Osteocyte (in vitro differentiated cells): ENCODE measurements around the gene COPRS. TPM values are rescaled to one million over a fixed set of nuclear protein-coding genes. Genes with fewer than 3 reads are reported as not detected.
A peak's percentile ranks its signal among the peaks of the same experiment; 100 is the strongest.

Experiments used
- DNase-seq: peaks from one replicate; pipeline ENCODE4 v3.0.0; 2021; ENCODE audit warnings: mixed read lengths; ENCODE audit not compliant: unreplicated experiment; ENCODE audit errors: extremely low spot score
- H3K27ac Mint-ChIP-seq: one replicate; pipeline ENCODE4 v1.8.0; 2021; ENCODE audit warnings: mild to moderate bottlenecking, mixed read lengths; ENCODE audit not compliant: unreplicated experiment
- H3K27me3 Mint-ChIP-seq: one replicate; pipeline ENCODE4 v1.8.0; 2021; ENCODE audit warnings: mixed read lengths; ENCODE audit not compliant: unreplicated experiment
- H3K36me3 Mint-ChIP-seq: one replicate; pipeline ENCODE4 v1.8.0; 2021; ENCODE audit warnings: mixed read lengths; ENCODE audit not compliant: unreplicated experiment
- H3K4me1 Mint-ChIP-seq: one replicate; pipeline ENCODE4 v1.8.0; 2021; ENCODE audit warnings: mixed read lengths; ENCODE audit not compliant: unreplicated experiment
- H3K4me3 Mint-ChIP-seq: one replicate; pipeline ENCODE4 v1.8.0; 2021; ENCODE audit warnings: mild to moderate bottlenecking, moderate library complexity, mixed read lengths; ENCODE audit not compliant: unreplicated experiment
- H3K9me3 Mint-ChIP-seq: one replicate; pipeline ENCODE4 v1.8.0; 2021; ENCODE audit warnings: mixed read lengths; ENCODE audit not compliant: unreplicated experiment
- total RNA-seq: library from RNA; stranded (reverse); gene quantifications from 2 replicates; pipeline ENCODE4 v1.2.1, GENCODE V29; 2021
- TF ChIP-seq, protein P1 (sequence below): fragments of 200-600 bp; sonication (generic); IDR thresholded peaks from 2 replicates; pipeline ENCODE4 v1.5.0; 2021; ENCODE audit warnings: antibody characterized with exemption, mild to moderate bottlenecking, moderate library complexity

The COPRS gene
- total RNA-seq, 1 donor from 2014 or later, result 51.2 TPM

DNA sequence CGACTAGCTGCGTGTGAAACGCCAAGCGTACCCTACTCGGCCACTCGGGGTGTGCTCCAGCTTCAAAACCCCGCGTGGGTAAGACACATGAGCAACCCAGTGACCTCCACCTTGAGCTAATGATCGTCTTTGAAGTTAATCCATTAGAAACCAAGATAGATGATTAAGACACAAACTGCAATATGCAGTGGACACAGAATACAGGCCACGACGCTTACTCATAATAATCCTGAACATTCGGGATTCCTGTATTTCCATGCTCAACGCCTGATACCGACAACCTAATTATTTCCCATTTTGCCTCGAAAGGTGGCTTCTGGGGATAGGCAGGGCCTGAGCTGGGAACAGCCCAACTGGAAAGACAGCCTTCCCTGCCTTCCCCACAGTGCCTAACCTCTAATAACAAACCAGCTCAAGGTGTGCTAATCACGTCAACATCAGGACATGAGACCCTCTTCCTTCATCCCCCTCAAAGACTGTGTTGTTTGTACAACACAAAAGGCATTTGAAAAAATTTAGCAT lies 504 bp upstream of the COPRS start:
- DNase-seq, result no peak
- H3K36me3 Mint-ChIP-seq, result peaks cover 9% of the 10 kb centered on the region
- H3K27me3 Mint-ChIP-seq, result no peaks in the 10 kb centered on the region
- no peak overlapping the region for H3K27ac Mint-ChIP-seq
- TF ChIP-seq, protein P1, sequence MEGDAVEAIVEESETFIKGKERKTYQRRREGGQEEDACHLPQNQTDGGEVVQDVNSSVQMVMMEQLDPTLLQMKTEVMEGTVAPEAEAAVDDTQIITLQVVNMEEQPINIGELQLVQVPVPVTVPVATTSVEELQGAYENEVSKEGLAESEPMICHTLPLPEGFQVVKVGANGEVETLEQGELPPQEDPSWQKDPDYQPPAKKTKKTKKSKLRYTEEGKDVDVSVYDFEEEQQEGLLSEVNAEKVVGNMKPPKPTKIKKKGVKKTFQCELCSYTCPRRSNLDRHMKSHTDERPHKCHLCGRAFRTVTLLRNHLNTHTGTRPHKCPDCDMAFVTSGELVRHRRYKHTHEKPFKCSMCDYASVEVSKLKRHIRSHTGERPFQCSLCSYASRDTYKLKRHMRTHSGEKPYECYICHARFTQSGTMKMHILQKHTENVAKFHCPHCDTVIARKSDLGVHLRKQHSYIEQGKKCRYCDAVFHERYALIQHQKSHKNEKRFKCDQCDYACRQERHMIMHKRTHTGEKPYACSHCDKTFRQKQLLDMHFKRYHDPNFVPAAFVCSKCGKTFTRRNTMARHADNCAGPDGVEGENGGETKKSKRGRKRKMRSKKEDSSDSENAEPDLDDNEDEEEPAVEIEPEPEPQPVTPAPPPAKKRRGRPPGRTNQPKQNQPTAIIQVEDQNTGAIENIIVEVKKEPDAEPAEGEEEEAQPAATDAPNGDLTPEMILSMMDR, result no peak
- peak overlapping the region; percentile 69 for H3K4me3 Mint-ChIP-seq
- H3K4me1 Mint-ChIP-seq, result peaks cover 21% of the 10 kb centered on the region
- H3K9me3 Mint-ChIP-seq, result no peaks in the 10 kb centered on the region

DNA sequence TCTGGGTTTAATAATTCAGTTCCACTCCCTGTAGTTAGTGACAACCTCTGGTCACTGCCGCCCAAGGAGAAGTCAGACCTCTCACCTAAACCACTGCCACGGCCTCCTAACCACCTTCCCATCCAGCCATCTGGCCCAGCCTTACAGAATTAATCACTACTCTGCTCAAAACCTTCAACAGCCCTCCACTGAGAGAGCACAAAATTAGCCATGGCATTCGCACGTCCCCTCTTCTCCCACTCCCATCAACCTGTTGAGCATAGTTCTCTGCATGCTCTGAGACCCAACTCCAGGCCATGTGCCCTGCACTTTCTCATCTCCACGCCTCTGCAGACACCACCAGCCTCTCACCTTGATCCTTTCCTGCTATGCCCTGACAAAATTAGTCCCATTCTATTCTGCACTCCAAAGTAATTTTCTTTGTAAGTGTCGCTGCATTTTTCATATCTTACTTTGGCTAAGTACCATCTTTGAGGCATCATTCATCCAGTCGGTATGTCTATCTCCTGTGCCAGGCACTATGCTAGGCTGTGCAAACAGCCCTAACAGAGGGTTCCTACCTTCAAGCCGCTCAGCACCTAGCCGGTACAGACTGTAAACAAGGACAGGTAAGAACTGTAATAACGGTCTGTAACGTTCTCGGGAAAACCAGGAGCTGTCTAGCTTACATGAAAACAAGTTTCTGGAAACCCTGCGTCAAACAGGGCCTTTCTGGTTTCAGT lies 963 bp downstream of the COPRS start:
- TF ChIP-seq, protein P1, result no peak
- Mint-ChIP-seq H3K4me3 (peak overlapping the region; percentile 74), H3K36me3 (peaks cover 7% of the 10 kb centered on the region), H3K27me3 (no peaks in the 10 kb centered on the region), H3K9me3 (no peaks in the 10 kb centered on the region), H3K4me1 (peaks cover 21% of the 10 kb centered on the region), H3K27ac (peak overlapping the region; percentile 55)
- no peak for DNase-seq

DNA sequence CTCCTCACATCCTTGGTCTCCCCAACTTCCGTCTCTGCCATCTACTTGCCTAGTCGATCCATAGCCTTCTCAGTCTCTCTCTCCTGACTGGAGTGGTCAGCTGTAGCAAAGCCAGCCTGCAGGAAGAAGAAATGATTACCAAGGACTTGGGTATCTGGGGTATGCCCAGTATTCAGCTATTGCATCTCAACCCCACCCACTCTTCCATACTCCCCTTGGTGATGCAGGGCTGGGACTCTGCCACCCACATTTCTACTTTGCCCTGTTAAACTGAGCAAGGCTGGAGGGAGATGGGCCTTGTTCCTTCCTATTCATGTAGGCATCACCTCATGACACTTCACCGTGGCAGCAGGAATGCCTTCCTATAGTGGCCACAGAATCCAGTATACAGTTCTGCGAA lies 2.3 kb downstream of the COPRS start:
- TF ChIP-seq, protein P1, result no peak
- DNase-seq, result no peak
- Mint-ChIP-seq H3K4me1 (peaks cover 21% of the 10 kb centered on the region), H3K9me3 (no peaks in the 10 kb centered on the region), H3K27me3 (no peaks in the 10 kb centered on the region), H3K27ac (no peak overlapping the region), H3K4me3 (no peak overlapping the region), H3K36me3 (peaks cover 14% of the 10 kb centered on the region)

DNA sequence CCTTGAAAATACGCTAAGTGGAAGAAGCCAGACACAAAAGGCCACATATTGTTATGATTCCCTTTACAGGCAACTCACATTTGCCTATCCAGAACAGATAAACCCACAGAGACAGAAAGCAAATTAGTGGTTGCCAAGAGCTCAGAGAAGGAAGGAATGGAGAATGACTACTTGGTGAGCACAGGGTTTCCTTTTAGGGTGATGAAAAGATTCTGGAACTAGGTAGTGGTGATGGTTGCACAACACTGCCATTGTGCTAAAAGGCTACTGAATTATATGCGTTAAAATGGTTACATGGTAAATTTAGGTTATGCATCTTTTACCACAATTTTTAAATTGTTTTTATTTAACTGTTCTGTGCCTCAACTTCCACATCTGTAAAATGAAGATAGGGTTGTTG lies 4.4 kb downstream of the COPRS start:
- Mint-ChIP-seq H3K36me3 (peaks cover 16% of the 10 kb centered on the region), H3K9me3 (no peaks in the 10 kb centered on the region), H3K27ac (no peak overlapping the region), H3K27me3 (no peaks in the 10 kb centered on the region), H3K4me1 (peaks cover 18% of the 10 kb centered on the region), H3K4me3 (no peak overlapping the region)
- DNase-seq, result no peak
- TF ChIP-seq, protein P1, result no peak

DNA sequence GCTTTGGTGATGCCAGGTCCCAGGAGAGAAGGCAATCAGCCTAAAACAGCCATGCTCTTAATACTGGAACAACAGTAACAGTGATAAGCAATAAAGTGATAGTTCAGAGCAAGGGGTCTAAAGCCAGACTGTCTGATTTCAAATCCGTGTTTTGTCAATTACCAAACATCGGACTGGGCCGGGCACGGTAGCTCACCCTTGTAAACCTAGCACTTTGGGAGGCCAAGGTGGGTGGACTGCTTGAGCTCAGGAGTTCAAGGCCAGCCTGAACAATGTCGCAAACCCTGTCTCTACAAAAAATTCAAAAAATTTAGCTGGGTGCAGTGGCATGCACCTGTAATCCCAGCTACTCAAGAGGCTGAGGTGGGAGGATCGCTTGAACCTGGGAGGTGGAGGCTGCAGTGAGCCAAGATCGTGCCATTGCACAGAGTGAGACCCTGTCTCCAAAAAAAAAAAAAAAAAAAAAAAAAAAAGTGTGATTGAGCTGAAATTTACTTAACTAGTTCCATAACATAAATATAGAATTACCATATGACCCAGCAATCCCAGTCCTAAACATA lies 5.1 kb downstream of the COPRS start:
- no peaks in the 10 kb centered on the region for H3K27me3 Mint-ChIP-seq
- no peak overlapping the region for H3K4me3 Mint-ChIP-seq
- TF ChIP-seq, protein P1, result no peak
- no peaks in the 10 kb centered on the region for H3K9me3 Mint-ChIP-seq
- H3K4me1 Mint-ChIP-seq, result peaks cover 13% of the 10 kb centered on the region
- H3K27ac Mint-ChIP-seq, result no peak overlapping the region
- peaks cover 16% of the 10 kb centered on the region for H3K36me3 Mint-ChIP-seq
- DNase-seq, result no peak
